Fibroblast of mammary gland (primary cell): Measurements from ENCODE around the gene ELMOD3.

ENCODE experiments used
- DNase-seq: peaks from one replicate; pipeline ENCODE4 v3.0.0-alpha.2; 2010; ENCODE audit warnings: low read depth
- H3K4me3 ChIP-seq: 2 replicates; pipeline ENCODE4 v1.5.1; 2011; ENCODE audit warnings: low read depth, mild to moderate bottlenecking, low read length, moderate library complexity; ENCODE audit not compliant: control insufficient read depth
- CTCF ChIP-seq: conservative IDR thresholded peaks from 2 replicates; pipeline ENCODE4 v1.5.1; 2011; ENCODE audit warnings: low read depth, low read length, inconsistent platforms; ENCODE audit not compliant: control insufficient read depth, insufficient read depth

The ELMOD3 gene

GRCh38 chr2:85397925-85398331, 43.4 kb downstream of the ELMOD3 start:
- no peak for TF ChIP-seq CTCF

GRCh38 chr2:85398426-85399182, 44.0 kb downstream of the ELMOD3 start:
- H3K4me3 ChIP-seq, result no peak overlapping the region
- no peak for DNase-seq
- no peak for TF ChIP-seq CTCF

More at GRCh38 chr2:85397925-85398331, 43.4 kb downstream of the ELMOD3 start:
- DNase-seq, result no peak
- H3K4me3 ChIP-seq, result no peak overlapping the region

GRCh38 chr2:85399183-85399455, 44.5 kb downstream of the ELMOD3 start:
- no peak for DNase-seq
- no peak for TF ChIP-seq CTCF
- no peak overlapping the region for H3K4me3 ChIP-seq

- DNase-seq, result no peak
- TF ChIP-seq CTCF, result no peak
- H3K4me3 ChIP-seq, result no peak overlapping the region
Measured at GRCh38 chr2:85400023-85400422, 45.5 kb downstream of the ELMOD3 start.

- DNase-seq, result no peak
- TF ChIP-seq CTCF, result no peak
- H3K4me3 ChIP-seq, result no peak overlapping the region
Measured at GRCh38 chr2:85400541-85401463, 46.2 kb downstream of the ELMOD3 start.

- no peak for DNase-seq
- no peak for TF ChIP-seq CTCF
- H3K4me3 ChIP-seq, result no peak overlapping the region
Measured at GRCh38 chr2:85401464-85401805, 46.9 kb downstream of the ELMOD3 start.

GRCh38 chr2:85401844-85402243, 47.3 kb downstream of the ELMOD3 start:
- no peak for TF ChIP-seq CTCF
- DNase-seq, result no peak
- no peak overlapping the region for H3K4me3 ChIP-seq
